ENCODE results near the gene NLGN1. TPM values are rescaled to one million over a fixed set of nuclear protein-coding genes. Genes with fewer than 3 reads are reported as not detected.

The NLGN1 gene
- polyA plus RNA-seq, 1 donor from 2014 or later, result 2.7 TPM

DNA sequence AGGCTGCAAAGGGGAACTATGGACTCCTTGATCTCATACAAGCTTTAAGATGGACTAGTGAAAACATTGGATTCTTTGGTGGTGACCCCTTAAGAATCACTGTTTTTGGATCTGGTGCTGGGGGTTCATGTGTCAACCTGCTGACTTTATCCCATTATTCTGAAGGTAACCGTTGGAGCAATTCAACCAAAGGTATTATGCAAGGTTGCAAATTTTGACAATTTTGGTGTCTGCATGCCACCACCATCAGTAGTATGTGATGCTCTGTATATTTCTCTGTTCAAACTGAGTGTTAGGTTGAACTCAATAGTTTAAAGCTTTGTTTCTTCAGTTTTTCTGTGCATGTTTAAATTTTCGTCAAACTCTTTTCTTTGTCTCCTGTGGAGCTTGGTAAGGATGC is 877.8 kb downstream of the NLGN1 start:
- no peaks in the 10 kb centered on the region for H3K9me2 ChIP-seq (ENCODE audit: insufficient read depth, low read length)
- no peak for TF ChIP-seq REST (IDR thresholded peaks at IDR 0.05; ENCODE audit: borderline replicate concordance)
- no peak for TF ChIP-seq EP300 (conservative IDR thresholded peaks at IDR 0.05; ENCODE audit: poor library complexity, severe bottlenecking)
- TF ChIP-seq TAF1 (IDR thresholded peaks at IDR 0.05; ENCODE audit: low read depth), result no peak
- TF ChIP-seq SMC3 (conservative IDR thresholded peaks at IDR 0.05; ENCODE audit: poor library complexity), result no peak
- TF ChIP-seq EZH2 (IDR thresholded peaks at IDR 0.05; ENCODE audit: borderline replicate concordance, insufficient read depth, low read length, poor library complexity, severe bottlenecking), result no peak
- TF ChIP-seq RAD21 (conservative IDR thresholded peaks at IDR 0.05), result no peak
- TF ChIP-seq POLR2AphosphoS5 (IDR thresholded peaks at IDR 0.05), result no peak
- TF ChIP-seq MXI1 (conservative IDR thresholded peaks at IDR 0.05; ENCODE audit: poor library complexity, severe bottlenecking), result no peak
- TF ChIP-seq, protein P1, sequence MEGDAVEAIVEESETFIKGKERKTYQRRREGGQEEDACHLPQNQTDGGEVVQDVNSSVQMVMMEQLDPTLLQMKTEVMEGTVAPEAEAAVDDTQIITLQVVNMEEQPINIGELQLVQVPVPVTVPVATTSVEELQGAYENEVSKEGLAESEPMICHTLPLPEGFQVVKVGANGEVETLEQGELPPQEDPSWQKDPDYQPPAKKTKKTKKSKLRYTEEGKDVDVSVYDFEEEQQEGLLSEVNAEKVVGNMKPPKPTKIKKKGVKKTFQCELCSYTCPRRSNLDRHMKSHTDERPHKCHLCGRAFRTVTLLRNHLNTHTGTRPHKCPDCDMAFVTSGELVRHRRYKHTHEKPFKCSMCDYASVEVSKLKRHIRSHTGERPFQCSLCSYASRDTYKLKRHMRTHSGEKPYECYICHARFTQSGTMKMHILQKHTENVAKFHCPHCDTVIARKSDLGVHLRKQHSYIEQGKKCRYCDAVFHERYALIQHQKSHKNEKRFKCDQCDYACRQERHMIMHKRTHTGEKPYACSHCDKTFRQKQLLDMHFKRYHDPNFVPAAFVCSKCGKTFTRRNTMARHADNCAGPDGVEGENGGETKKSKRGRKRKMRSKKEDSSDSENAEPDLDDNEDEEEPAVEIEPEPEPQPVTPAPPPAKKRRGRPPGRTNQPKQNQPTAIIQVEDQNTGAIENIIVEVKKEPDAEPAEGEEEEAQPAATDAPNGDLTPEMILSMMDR (IDR thresholded peaks at IDR 0.05; ENCODE audit: poor library complexity, severe bottlenecking), result no peak

GRCh38 chr3:174276826-174277225 is 879.3 kb downstream of the NLGN1 start:
- TF ChIP-seq SMC3 (conservative IDR thresholded peaks at IDR 0.05; ENCODE audit: poor library complexity) (no peak), REST (IDR thresholded peaks at IDR 0.05; ENCODE audit: borderline replicate concordance) (no peak), POLR2AphosphoS5 (IDR thresholded peaks at IDR 0.05) (no peak), EZH2 (IDR thresholded peaks at IDR 0.05; ENCODE audit: borderline replicate concordance, insufficient read depth, low read length, poor library complexity, severe bottlenecking) (no peak), RAD21 (conservative IDR thresholded peaks at IDR 0.05) (no peak), TAF1 (IDR thresholded peaks at IDR 0.05; ENCODE audit: low read depth) (no peak), EP300 (conservative IDR thresholded peaks at IDR 0.05; ENCODE audit: poor library complexity, severe bottlenecking) (no peak), MXI1 (conservative IDR thresholded peaks at IDR 0.05; ENCODE audit: poor library complexity, severe bottlenecking) (no peak)
- TF ChIP-seq, protein P1 (IDR thresholded peaks at IDR 0.05; ENCODE audit: poor library complexity, severe bottlenecking), result no peak
- Histone ChIP-seq H3K27me3 (ENCODE audit: insufficient read depth, low read depth, low read length) (no peaks in the 10 kb centered on the region), H3K9ac (ENCODE audit: low read length) (no peak overlapping the region), H3K27ac (ENCODE audit: low read length) (no peak overlapping the region), H2AFZ (ENCODE audit: low read depth, low read length) (no peak overlapping the region), H3K36me3 (ENCODE audit: insufficient read depth, low read length) (no peaks in the 10 kb centered on the region), H3K9me2 (ENCODE audit: insufficient read depth, low read length) (no peaks in the 10 kb centered on the region), H3F3A (ENCODE audit: insufficient read depth, low read length, poor library complexity, severe bottlenecking) (no peaks in the 10 kb centered on the region), H3K79me2 (replicated peaks; ENCODE audit: insufficient read depth, low read length) (no peaks in the 10 kb centered on the region), H4K20me1 (ENCODE audit: insufficient read depth) (no peaks in the 10 kb centered on the region), H3K4me2 (ENCODE audit: low read length) (no peak overlapping the region), H3K4me3 (ENCODE audit: low read length) (no peak overlapping the region), H3K9me3 (ENCODE audit: low read length) (no peaks in the 10 kb centered on the region)

More for the DNA sequence above, 877.8 kb downstream of the NLGN1 start:
- Histone ChIP-seq H3K9me3 (ENCODE audit: low read length) (no peaks in the 10 kb centered on the region), H4K20me1 (ENCODE audit: insufficient read depth) (no peaks in the 10 kb centered on the region), H3K4me3 (ENCODE audit: low read length) (no peak overlapping the region), H3F3A (ENCODE audit: insufficient read depth, low read length, poor library complexity, severe bottlenecking) (no peaks in the 10 kb centered on the region), H2AFZ (ENCODE audit: low read depth, low read length) (no peak overlapping the region), H3K79me2 (replicated peaks; ENCODE audit: insufficient read depth, low read length) (no peaks in the 10 kb centered on the region), H3K27ac (ENCODE audit: low read length) (no peak overlapping the region), H3K9ac (ENCODE audit: low read length) (no peak overlapping the region), H3K36me3 (ENCODE audit: insufficient read depth, low read length) (no peaks in the 10 kb centered on the region), H3K27me3 (ENCODE audit: insufficient read depth, low read depth, low read length) (no peaks in the 10 kb centered on the region), H3K4me2 (ENCODE audit: low read length) (no peak overlapping the region)

All from neural cell (in vitro differentiated cells).